ENCODE measurements around the gene MAP2K6. TPM values are rescaled to one million over a fixed set of nuclear protein-coding genes. Genes with fewer than 3 reads are reported as not detected.

Gene MAP2K6
- total RNA-seq, 1 experiment from 2014 or later = 12.2 TPM

DNA sequence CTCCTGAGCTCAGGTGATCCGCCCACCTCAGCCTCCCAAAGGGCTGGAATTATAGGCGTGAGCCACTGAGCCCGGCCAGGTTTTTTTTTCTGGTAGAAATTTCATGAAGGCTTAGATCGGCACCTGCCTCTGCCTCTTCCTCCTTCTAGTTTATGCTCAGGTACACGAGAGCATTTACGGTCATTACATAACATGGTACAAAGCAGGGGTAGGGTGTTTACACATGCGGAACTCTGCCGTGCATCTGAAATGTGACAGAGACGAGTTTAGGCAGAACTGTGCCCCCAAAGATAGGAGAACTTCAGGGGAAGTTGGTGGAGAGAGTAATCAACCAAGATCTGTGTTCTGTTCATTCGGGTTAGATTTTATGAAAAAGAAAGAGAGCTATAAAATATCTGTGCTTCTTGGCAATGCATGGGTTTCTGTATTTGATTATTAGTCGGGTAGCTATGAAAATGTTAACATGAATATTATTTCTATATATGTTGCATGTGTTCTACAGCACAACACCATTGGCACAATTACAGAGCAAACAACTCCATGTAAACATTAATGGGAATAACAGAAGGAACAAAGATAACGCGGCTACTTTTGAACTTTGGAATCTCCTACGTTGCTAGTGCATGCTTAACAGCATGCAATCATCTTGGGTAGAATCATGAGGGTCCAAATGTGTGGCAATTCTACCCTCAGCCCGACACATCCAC is 23.5 kb upstream of the MAP2K6 start:
- H3K27ac ChIP-seq (ENCODE audit: low read length) = no peak overlapping the region
- no peak for ATAC-seq
- H4K20me1 ChIP-seq (ENCODE audit: low read length) = no peaks in the 10 kb centered on the region
- no peaks in the 10 kb centered on the region for H3K4me1 ChIP-seq (ENCODE audit: insufficient read depth, low read length)
- H3K9me3 ChIP-seq (ENCODE audit: low read length) = no peaks in the 10 kb centered on the region
- H3K36me3 ChIP-seq (ENCODE audit: low read depth, low read length) = no peaks in the 10 kb centered on the region
- H3K79me2 ChIP-seq (ENCODE audit: low read length) = no peaks in the 10 kb centered on the region
- ChIA-PET CTCF (no interaction called here), POLR2A (ENCODE audit: unreplicated experiment) (no interaction called here)
- H3K4me3 ChIP-seq (ENCODE audit: low read length) = no peak overlapping the region
- no peaks in the 10 kb centered on the region for H3K9me2 ChIP-seq (replicated peaks; ENCODE audit: low read length)
- peaks cover 4% of the 10 kb centered on the region; the same call in 1 of the 2 replicates for H3K27me3 ChIP-seq (ENCODE audit: low read length)
- DNase-seq = no peak
- H3F3A ChIP-seq (ENCODE audit: low read length, unreplicated experiment) = no peaks in the 10 kb centered on the region
- peak overlapping the region; percentile 27 for H2AFZ ChIP-seq (ENCODE audit: low read length)
- no TSS peak for BruUV-seq (replicated peaks)
- H3K9ac ChIP-seq (ENCODE audit: low read length) = no peak overlapping the region
- TF ChIP-seq EZH2 (IDR thresholded peaks at IDR 0.05; ENCODE audit: low read length, unreplicated experiment) (no peak), EZH2phosphoT487 (IDR thresholded peaks at IDR 0.05; ENCODE audit: borderline replicate concordance, low read length) (no peak)
- TF ChIP-seq, protein P1, sequence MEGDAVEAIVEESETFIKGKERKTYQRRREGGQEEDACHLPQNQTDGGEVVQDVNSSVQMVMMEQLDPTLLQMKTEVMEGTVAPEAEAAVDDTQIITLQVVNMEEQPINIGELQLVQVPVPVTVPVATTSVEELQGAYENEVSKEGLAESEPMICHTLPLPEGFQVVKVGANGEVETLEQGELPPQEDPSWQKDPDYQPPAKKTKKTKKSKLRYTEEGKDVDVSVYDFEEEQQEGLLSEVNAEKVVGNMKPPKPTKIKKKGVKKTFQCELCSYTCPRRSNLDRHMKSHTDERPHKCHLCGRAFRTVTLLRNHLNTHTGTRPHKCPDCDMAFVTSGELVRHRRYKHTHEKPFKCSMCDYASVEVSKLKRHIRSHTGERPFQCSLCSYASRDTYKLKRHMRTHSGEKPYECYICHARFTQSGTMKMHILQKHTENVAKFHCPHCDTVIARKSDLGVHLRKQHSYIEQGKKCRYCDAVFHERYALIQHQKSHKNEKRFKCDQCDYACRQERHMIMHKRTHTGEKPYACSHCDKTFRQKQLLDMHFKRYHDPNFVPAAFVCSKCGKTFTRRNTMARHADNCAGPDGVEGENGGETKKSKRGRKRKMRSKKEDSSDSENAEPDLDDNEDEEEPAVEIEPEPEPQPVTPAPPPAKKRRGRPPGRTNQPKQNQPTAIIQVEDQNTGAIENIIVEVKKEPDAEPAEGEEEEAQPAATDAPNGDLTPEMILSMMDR (conservative IDR thresholded peaks at IDR 0.05; ENCODE audit: low read depth, low read length) = no peak
- intact Hi-C loops (cut with micrococcal nuclease) = no loop called here
- H3K4me2 ChIP-seq (ENCODE audit: low read length) = peak overlapping the region; percentile 13

DNA sequence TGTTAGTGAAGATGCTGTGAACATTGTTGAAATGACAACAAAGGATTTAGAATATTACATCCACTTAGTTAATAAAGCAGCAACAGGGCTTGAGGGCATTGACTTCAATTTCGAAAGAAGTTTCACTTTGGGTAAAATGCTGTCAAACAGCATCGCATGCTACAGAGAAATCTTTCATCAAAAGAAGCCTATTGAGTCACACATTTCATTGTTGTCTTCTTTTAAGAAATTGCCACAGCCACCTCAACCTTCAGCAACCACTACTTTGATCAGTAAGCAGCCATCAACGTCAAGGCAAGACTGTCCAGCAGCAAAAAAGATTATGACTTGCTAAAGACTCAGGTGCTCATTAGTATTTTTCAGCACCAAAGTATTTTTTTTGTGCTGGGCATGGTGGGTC is 13.2 kb upstream of the MAP2K6 start:
- Histone ChIP-seq H3K79me2 (ENCODE audit: low read length) (no peaks in the 10 kb centered on the region), H3K9me3 (ENCODE audit: low read length) (0 out of 2 replicates have a peak, but pooled peaks cover 6% of the 10 kb centered on the region), H3K9ac (ENCODE audit: low read length) (peak overlapping the region; percentile 51; the same call in 1 of the 2 replicates), H3K9me2 (replicated peaks; ENCODE audit: low read length) (no peaks in the 10 kb centered on the region), H3F3A (ENCODE audit: low read length, unreplicated experiment) (no peaks in the 10 kb centered on the region), H3K36me3 (ENCODE audit: low read depth, low read length) (no peaks in the 10 kb centered on the region), H2AFZ (ENCODE audit: low read length) (no peak overlapping the region), H3K4me1 (ENCODE audit: insufficient read depth, low read length) (peaks cover 33% of the 10 kb centered on the region), H3K4me3 (ENCODE audit: low read length) (no peak overlapping the region), H4K20me1 (ENCODE audit: low read length) (no peaks in the 10 kb centered on the region), H3K27me3 (ENCODE audit: low read length) (no peaks in the 10 kb centered on the region), H3K4me2 (ENCODE audit: low read length) (peak overlapping the region; percentile 35; the same call in 1 of the 2 replicates), H3K27ac (ENCODE audit: low read length) (peak overlapping the region; percentile 93)
- DNase-seq (peak; percentile 32), ATAC-seq (no peak)
- CTCF ChIA-PET = no interaction called here
- TF ChIP-seq EZH2 (IDR thresholded peaks at IDR 0.05; ENCODE audit: low read length, unreplicated experiment) (no peak), EZH2phosphoT487 (IDR thresholded peaks at IDR 0.05; ENCODE audit: borderline replicate concordance, low read length) (no peak)
- TF ChIP-seq, protein P1 (conservative IDR thresholded peaks at IDR 0.05; ENCODE audit: low read depth, low read length) = no peak
- BruUV-seq (replicated peaks) = no TSS peak
- intact Hi-C loops (cut with micrococcal nuclease) = loop anchor here (5.0 kb wide), 2 partner anchors 64 to 91 kb away; no protein-coding TSS in a partner anchor
- POLR2A ChIA-PET (ENCODE audit: unreplicated experiment) = no interaction called here

DNA sequence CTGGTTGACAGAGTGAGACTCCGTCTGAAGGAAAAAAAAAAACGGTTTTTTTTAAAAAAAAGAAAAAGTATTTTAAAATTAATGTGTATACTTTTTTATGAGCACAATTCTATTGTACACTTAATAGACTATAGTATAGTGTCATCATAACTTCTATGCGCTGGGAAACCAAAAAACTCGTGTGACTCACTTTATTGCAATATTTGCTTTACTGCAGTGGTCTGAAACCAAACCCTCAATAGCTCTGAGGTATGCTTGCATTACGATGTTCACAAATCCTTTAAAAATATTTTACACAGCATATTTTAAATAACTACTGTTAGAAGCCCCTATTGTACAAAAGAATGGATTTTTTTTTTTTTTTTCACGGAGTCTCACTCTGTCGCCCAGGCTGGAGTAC is 12.4 kb upstream of the MAP2K6 start:
- Histone ChIP-seq H3F3A (ENCODE audit: low read length, unreplicated experiment) (no peaks in the 10 kb centered on the region), H3K9ac (ENCODE audit: low read length) (peak overlapping the region; percentile 65), H3K79me2 (ENCODE audit: low read length) (no peaks in the 10 kb centered on the region), H3K9me2 (replicated peaks; ENCODE audit: low read length) (no peaks in the 10 kb centered on the region), H4K20me1 (ENCODE audit: low read length) (no peaks in the 10 kb centered on the region), H3K4me1 (ENCODE audit: insufficient read depth, low read length) (peaks cover 39% of the 10 kb centered on the region), H3K36me3 (ENCODE audit: low read depth, low read length) (no peaks in the 10 kb centered on the region), H3K27me3 (ENCODE audit: low read length) (no peaks in the 10 kb centered on the region), H3K9me3 (ENCODE audit: low read length) (0 out of 2 replicates have a peak, but pooled peaks cover 6% of the 10 kb centered on the region), H2AFZ (ENCODE audit: low read length) (peak overlapping the region; percentile 52; the same call in 1 of the 2 replicates), H3K4me3 (ENCODE audit: low read length) (peak overlapping the region; percentile 50; the same call in 1 of the 2 replicates), H3K4me2 (ENCODE audit: low read length) (peak overlapping the region; percentile 80), H3K27ac (ENCODE audit: low read length) (peak overlapping the region; percentile 93)
- ATAC-seq = peak; percentile 99
- BruUV-seq (replicated peaks) = no TSS peak
- DNase-seq = peak; percentile 98
- ChIA-PET CTCF (interaction anchor here (0.6 to 1.2 kb wide), 3 partner anchors 13 to 122 kb away, joined by 3 to 7 read pairs (median 6); partner anchors contain the start of gene MAP2K6), POLR2A (ENCODE audit: unreplicated experiment) (interaction anchor here (0.5 to 2.0 kb wide), 3 partner anchors 12 to 1210 kb away, joined by 3 to 7 read pairs (median 4); partner anchors contain the start of gene MAP2K6)
- intact Hi-C loops (cut with micrococcal nuclease) = loop anchor here (1.0 to 5.0 kb wide), 3 partner anchors 12 to 90 kb away; partner anchors contain the start of gene MAP2K6
- TF ChIP-seq EZH2 (IDR thresholded peaks at IDR 0.05; ENCODE audit: low read length, unreplicated experiment) (no peak), EZH2phosphoT487 (IDR thresholded peaks at IDR 0.05; ENCODE audit: borderline replicate concordance, low read length) (no peak)
- TF ChIP-seq, protein P1 (conservative IDR thresholded peaks at IDR 0.05; ENCODE audit: low read depth, low read length) = no peak

Data from PC-3 (cell line).